GM20000 (cell line): ENCODE measurements around the gene TERT.

Experiments
- DNase-seq: peaks from one replicate; pipeline ENCODE4 v3.0.0; 2012; ENCODE audit warnings: low spot score
- TF ChIP-seq, protein P1 (sequence below): IDR thresholded peaks from 2 replicates; pipeline ENCODE4 v1.5.1; 2012; ENCODE audit warnings: mild to moderate bottlenecking, control low read depth; ENCODE audit errors: extremely low read depth, missing control alignments

TERT gene

DNA sequence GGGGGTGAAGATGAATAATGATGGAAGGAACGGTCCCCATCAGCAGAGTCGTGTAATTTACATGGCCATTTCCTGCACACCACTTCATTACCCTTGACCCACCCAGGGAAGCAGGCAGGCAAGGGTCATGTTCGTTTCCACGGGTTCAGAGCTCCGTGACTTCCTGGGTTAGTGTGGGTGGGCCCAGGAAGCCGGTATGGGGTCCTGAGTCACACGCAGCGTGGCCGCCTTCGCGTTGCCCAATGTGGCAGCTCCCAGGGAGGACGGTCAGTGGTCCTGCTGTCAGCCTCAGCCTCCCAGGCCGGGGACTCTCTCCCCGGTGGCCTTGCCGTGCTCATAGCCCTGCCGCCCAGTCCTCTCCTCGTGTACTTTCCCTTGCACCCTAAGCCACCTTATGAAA lies 5.1 kb upstream of the TERT start:
- DNase-seq, result no peak
- TF ChIP-seq, protein P1, sequence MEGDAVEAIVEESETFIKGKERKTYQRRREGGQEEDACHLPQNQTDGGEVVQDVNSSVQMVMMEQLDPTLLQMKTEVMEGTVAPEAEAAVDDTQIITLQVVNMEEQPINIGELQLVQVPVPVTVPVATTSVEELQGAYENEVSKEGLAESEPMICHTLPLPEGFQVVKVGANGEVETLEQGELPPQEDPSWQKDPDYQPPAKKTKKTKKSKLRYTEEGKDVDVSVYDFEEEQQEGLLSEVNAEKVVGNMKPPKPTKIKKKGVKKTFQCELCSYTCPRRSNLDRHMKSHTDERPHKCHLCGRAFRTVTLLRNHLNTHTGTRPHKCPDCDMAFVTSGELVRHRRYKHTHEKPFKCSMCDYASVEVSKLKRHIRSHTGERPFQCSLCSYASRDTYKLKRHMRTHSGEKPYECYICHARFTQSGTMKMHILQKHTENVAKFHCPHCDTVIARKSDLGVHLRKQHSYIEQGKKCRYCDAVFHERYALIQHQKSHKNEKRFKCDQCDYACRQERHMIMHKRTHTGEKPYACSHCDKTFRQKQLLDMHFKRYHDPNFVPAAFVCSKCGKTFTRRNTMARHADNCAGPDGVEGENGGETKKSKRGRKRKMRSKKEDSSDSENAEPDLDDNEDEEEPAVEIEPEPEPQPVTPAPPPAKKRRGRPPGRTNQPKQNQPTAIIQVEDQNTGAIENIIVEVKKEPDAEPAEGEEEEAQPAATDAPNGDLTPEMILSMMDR, result no peak

DNA sequence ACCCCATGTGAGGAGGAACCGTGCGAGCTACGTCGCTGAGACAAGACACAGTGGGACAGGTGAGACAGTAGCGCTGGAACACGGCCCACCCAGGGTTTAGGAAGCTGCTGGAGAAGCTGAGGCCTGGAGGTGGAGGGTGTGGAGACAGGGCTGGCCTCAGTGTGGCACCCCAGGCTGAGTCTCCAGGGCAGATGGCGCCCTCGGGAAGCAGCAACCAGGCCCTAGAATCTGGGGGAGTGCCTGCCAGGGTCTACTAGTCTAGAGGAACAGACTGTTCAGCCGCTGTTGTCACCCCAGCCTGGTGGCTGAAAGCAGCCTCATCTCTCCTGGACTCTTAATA lies 4.6 kb upstream of the TERT start:
- TF ChIP-seq, protein P1, result no peak
- DNase-seq, result no peak

DNA sequence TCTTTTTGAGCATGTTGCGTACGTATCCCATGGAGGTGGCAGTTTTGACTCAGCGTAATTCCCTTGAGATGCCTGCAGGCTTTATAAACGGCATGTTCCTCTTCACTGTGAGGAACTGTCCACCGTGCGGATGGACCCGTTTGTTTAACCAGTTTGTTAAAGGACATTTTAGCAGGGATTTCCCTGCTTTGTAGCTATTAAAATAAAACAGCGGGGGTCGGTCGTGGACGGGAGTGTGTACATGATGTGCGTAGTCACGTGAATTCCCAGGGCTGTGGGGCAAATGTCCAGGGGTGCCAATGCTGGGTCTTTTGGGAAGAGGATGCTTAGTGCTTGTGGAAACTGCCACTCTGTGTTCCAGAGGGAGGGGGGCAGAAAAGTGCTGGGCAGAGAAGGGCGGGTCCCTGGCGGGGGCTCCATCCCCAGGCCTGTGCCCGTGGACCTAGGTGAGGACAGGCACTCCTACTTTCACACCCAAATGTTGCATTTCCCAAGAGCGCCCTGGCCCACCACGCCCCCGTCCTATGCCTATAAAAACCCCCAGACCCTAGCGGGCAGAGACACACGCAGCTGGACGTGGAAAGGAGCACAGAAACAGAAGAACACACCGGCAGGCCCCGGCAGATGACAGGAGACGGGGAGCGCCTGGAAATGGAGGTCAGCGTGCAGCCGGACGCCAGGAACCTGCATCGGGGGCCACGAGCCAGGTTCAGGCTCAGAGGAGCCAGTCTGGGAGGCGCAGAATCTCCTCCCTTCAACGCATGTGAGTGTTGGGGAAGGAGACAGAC lies 4.0 kb upstream of the TERT start:
- DNase-seq, result no peak
- TF ChIP-seq, protein P1, result no peak

DNA sequence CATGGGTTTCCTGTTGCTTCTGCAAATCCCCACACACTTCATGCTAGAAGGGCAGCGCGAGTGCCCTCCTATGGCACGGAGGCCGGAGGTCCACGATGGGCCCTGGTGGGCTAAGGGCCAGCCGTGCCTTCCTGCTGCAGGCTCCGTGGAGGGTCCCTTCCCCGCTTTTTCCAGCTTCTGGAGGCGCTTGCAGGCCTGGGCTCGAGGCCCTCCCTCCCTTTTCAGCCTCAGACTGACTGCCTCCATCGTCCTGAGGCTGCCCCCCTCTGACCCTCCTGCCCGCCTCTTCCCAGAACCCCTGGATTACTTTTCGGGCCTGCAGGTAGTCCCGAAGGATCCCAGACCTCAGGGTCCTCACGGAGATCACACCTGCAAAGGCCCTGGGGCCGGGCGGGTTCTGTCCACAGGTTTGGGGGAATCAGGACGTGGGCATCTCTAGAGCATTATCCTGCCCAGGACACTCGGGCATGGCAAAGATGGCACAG lies 3.2 kb upstream of the TERT start:
- no peak for DNase-seq
- TF ChIP-seq, protein P1, result no peak

DNA sequence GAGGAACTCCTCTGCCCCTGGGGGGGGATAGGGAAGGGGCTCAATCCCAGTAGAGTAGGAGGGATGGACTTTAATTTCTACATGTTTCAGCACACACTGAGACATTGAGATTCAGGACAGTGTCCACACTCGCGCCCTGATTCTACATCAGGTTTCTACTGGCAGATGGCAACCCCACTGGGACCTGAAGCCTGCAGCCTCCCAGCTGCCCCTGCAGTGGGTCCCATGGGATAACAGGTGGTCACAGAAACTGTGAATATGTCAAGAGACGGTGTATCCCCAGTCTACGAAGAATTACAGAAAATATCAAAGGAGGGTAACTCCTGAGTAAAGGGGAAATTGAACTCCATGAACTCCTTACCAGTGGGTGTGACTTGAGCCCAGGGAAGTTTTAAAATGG lies 2.4 kb upstream of the TERT start:
- TF ChIP-seq, protein P1, result no peak
- DNase-seq, result no peak

DNA sequence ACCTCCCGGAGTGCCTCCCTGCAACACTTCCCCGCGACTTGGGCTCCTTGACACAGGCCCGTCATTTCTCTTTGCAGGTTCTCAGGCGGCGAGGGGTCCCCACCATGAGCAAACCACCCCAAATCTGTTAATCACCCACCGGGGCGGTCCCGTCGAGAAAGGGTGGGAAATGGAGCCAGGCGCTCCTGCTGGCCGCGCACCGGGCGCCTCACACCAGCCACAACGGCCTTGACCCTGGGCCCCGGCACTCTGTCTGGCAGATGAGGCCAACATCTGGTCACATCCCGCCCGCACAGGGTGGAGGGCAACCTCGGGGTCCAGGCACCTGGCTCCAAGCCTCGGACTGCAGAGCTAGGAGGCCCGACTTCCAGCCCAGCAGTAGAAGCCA lies 776 bp upstream of the TERT start:
- TF ChIP-seq, protein P1, result no peak
- no peak for DNase-seq

DNA sequence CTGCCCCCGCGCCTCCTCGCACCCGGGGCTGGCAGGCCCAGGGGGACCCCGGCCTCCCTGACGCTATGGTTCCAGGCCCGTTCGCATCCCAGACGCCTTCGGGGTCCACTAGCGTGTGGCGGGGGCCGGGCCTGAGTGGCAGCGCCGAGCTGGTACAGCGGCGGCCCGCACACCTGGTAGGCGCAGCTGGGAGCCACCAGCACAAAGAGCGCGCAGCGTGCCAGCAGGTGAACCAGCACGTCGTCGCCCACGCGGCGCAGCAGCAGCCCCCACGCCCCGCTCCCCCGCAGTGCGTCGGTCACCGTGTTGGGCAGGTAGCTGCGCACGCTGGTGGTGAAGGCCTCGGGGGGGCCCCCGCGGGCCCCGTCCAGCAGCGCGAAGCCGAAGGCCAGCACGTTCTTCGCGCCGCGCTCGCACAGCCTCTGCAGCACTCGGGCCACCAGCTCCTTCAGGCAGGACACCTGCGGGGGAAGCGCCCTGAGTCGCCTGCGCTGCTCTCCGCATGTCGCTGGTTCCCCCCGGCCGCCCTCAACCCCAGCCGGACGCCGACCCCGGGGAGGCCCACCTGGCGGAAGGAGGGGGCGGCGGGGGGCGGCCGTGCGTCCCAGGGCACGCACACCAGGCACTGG lies 548 bp downstream of the TERT start:
- TF ChIP-seq, protein P1, result no peak
- no peak for DNase-seq
